GM06990 (cell line): ENCODE data around the gene WDR62.

ENCODE experiments used
- DNase-seq: peaks from one replicate; pipeline ENCODE4 v3.0.0-alpha.2; 2011; ENCODE audit not compliant: insufficient read length; ENCODE audit errors: extremely low read depth
- H3K27me3 ChIP-seq: replicated peaks from 2 replicates; pipeline ENCODE4 v1.6.0; 2011; ENCODE audit warnings: low read length; ENCODE audit not compliant: control insufficient read depth, insufficient read depth
- H3K36me3 ChIP-seq: 2 replicates; pipeline ENCODE4 v1.5.1; 2011; ENCODE audit warnings: low read length; ENCODE audit not compliant: control insufficient read depth, insufficient read depth
- H3K4me3 ChIP-seq: replicated peaks from 2 replicates; pipeline ENCODE4 v1.5.1; 2011; ENCODE audit warnings: low read depth, mild to moderate bottlenecking, control low read depth, low read length
- CTCF ChIP-seq: IDR thresholded peaks from 2 replicates; pipeline ENCODE4 v1.5.1; 2011; ENCODE audit warnings: low read length, control low read depth, mild to moderate bottlenecking, inconsistent platforms; ENCODE audit not compliant: insufficient read depth, poor library complexity, severe bottlenecking

WDR62 gene

DNA sequence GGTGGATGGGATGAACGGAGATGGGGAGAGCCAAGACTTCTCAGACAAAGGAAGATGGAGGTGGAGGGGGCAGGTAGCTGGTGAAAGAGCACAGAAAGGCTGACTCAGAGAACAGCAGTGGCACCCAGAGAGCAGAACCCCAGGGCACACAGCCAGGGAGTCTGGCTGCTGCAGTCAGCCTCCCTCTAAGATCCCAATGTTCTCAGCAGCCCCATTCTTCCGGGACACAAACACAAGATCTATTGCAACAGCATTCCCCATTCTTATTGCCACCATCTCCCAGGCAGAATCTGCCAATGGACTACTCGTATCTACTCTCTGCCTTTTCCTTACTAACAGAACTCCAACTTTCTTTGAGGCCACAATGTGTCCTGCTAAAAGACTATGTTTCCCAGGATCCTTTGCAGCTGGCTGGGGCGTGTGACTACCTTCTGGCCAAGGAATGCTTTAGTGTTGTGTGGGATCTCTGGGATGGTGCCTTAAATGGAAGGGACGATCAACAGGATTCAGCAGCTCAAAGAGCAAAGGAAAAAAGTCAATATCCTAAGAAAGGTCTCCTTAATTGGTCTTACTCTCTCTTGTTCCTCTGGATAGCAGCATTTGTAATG, 8.2 kb upstream of the WDR62 start:
- DNase-seq: no peak
- TF ChIP-seq CTCF: no peak
- Histone ChIP-seq H3K4me3 (no peak overlapping the region), H3K27me3 (no peaks in the 10 kb centered on the region), H3K36me3 (no peaks in the 10 kb centered on the region; the same call in 1 of the 2 replicates)

- no peak for TF ChIP-seq CTCF
- Histone ChIP-seq H3K4me3 (no peak overlapping the region), H3K27me3 (no peaks in the 10 kb centered on the region), H3K36me3 (no peaks in the 10 kb centered on the region; the same call in 1 of the 2 replicates)
- no peak for DNase-seq
These were observed 6.9 kb upstream of the WDR62 start for GRCh38 chr19:36047835-36048234.

- DNase-seq: no peak
- no peaks in the 10 kb centered on the region for H3K27me3 ChIP-seq
- H3K4me3 ChIP-seq: no peak overlapping the region
- TF ChIP-seq CTCF: no peak
- H3K36me3 ChIP-seq: no peaks in the 10 kb centered on the region; the same call in 1 of the 2 replicates
These were observed 5.5 kb upstream of the WDR62 start for GRCh38 chr19:36049080-36049698.

DNA sequence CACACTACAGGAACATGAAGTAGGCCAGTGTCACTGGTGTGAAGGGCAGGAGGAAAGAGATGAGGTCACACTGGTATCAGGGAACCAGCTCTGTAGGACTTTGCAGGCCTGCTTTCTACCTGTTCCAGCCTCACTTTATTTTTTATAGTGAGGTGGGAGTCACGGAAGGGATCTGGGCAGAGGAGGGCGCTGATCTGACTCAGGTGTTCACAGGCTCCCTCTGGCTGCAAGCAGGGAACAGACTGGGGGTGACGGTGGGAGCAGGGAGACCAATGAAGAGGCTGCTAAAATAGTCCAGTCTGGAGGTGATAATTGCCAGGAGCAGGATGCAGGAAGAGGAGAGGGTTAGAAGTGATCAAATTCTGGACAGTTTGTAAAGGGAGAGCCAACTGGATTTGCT, 3.5 kb upstream of the WDR62 start:
- peak; percentile 32 for TF ChIP-seq CTCF
- Histone ChIP-seq H3K27me3 (no peaks in the 10 kb centered on the region), H3K4me3 (no peak overlapping the region), H3K36me3 (no peaks in the 10 kb centered on the region; the same call in 1 of the 2 replicates)
- no peak for DNase-seq

DNA sequence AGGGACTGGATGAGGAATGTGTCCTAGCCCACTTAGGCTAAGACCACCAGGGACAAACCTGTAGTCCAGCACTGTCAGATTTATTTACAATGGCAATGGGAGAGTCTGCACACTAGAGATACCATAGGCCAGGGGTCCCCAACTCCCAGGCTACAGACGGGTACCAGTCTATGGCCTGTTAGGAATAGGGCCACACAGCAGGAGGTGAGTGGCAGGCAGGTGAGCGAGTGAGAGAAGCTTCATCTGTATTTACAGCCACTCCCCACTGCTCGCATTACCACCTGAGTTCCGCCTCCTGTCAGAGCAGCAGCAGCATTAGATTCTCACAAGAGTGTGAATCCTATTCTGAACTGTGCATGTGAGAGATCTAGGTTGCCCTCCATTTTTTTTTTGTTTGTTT, 3.1 kb upstream of the WDR62 start:
- no peak for DNase-seq
- Histone ChIP-seq H3K27me3 (no peaks in the 10 kb centered on the region), H3K36me3 (no peaks in the 10 kb centered on the region; the same call in 1 of the 2 replicates), H3K4me3 (no peak overlapping the region)
- no peak for TF ChIP-seq CTCF
